ENCODE data around the gene ADCY9.
A peak's percentile ranks its signal among the peaks of the same experiment; 100 is the strongest.

Gene ADCY9

DNA sequence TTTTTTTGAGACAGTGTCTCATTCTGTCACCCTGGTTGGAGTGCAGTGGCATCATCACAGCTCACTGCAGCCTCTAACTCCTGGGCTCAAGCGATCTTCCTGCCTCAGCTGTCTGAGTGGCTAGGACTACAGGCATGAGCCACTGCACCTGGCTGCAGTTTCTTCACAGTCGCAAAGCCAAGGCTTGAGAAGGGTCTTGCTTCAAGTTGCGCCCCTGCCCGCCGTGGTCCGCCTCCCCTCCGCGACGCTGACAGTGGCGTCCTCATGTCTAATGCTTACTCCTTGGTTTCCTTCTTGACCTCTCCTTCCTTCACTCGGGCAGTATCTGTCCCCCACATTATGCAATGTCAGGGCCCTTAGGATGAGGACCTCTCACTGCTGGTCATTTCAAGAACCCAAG, 112.7 kb downstream of the ADCY9 start:
- DNase-seq (ENCODE audit: low spot score): no peak

DNA sequence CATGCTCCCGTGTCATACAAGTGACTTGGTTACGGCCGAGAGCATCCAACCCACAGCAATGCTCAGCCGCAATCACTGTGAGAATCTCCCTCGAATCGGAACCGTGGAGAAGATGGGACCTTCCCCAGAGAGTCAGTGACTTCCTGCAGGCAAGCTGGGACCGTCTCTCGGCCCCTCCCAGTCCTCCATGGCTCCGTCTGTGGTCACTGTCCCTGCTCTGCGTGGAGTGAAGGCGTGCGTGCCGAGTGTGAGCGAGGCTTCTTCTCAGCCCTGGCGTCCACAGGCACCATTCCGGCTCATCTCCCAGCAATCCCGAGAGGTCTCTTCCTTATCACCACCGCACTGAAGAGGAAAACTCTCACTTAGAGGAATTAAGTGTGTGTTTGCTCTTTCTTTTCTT, 113.1 kb downstream of the ADCY9 start:
- no peak for DNase-seq (ENCODE audit: low spot score)

DNA sequence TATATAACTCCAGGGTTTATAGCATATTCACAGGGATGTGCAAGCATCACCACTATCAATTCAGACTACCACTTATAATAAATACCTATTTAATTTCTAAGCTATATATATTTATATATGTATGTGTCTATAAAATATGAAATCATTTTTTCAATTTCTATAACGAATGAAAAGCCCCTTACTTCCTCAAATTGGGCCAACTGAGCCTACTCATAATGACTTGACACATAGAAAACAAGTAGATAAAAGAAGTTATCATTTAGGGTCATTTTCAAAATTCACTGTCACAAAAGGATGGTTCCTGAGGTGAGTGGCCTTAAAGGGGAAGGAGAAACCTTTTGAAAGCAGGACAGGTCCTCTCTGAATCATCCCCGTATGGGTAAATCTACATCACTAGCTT, 114.1 kb downstream of the ADCY9 start:
- no peak for DNase-seq (ENCODE audit: low spot score)

DNA sequence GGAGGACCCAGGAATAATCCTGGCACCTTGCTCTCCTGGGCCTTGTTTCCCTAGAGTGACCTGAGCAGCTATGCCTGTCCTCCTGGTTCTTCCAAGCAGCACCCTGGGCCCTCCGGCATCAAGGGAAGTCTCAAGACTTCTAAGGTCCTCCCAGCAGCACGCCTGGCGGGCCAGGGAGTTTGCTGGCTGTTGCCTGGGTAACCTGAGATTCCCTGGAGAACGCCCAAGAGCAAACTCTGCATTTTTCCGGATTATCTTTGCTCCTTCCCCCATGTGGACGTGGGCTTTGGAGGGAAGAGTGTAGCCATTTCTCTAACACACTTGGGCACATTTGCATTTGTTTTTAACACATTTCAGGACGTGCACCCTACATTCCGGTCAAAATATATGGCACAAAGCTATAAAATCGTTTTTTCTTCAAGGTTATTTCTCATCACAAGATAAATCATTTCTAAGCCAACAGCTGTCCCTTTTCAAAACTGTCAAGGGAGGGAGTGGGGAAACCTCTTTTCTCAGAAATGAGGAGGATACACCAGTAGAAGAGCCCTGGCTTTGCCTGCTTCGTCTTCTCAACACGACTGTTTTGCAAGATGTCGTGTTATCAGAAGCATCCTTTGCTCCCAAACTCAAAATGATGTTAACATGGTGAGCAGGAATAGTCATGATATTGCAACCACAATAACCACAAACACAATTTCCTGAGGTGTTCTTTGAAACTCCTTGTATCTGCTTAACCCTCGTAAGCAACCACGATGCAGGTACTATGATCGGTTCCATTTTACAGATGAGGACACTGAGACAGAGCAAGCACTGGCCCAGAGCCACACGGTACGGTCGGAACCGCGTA, 116.5 kb downstream of the ADCY9 start:
- peak; percentile 26 for DNase-seq (ENCODE audit: low spot score)

DNA sequence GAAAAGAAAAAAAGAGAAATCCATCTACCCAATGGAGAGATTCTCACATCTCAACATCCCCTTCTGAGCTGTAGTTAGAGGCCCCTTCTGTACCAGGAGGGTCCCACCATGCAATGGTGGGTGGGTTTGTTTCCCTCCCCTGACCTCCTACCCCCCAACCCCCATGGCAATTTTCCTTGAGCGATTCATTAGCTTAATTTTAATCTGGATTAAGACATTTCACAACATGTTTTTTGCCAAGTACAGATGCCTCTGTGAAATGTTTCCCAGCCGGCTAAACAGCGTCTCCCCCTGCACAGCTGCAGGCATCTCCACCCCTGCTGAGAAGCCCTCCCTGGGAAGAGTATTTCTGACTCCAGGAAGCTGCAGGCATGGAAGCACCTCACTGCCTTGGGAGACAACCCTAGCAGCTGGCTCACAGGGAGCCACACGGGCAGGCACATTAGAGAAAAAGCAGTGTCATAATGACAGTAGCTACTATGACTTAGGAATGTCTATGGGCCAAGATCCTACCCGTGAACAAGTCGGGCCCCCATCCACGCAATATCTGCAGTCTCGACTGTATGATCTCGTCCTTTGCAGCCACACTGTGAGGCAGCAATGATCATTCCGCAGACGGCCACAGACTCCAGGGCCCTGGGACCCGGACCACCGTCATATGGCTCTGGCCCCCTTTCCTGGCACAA, 117.3 kb downstream of the ADCY9 start:
- DNase-seq (ENCODE audit: low spot score): no peak

DNA sequence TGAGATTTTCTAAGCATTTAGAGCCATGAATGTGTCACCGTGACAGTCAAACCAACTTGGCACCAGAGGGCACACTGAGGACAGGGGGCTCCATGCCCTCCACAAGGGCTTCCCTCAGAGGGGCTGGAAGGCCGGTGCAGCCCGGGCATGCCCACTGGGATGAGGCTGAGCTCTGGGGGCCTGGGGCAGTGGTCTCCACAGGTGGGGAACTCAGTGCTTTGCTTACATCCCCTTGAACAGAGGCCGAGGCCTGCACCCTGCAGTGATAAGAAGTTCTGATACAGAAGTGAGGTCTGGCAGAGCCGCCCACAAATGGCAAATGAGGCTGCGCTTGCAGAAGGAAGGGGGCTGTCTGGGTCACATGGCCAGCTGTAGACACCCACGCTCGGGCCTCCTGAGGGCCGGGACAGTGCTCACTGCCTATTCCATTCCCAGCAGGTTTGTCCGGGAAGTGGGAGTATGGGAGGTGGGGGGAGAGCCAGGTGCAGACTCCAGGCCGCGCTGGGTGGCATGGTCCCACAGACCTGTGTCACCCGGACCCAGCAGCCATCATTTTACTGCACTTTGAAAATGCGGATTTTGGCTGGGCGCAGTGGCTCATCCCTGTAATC, 118.9 kb downstream of the ADCY9 start:
- DNase-seq (ENCODE audit: low spot score): no peak

DNA sequence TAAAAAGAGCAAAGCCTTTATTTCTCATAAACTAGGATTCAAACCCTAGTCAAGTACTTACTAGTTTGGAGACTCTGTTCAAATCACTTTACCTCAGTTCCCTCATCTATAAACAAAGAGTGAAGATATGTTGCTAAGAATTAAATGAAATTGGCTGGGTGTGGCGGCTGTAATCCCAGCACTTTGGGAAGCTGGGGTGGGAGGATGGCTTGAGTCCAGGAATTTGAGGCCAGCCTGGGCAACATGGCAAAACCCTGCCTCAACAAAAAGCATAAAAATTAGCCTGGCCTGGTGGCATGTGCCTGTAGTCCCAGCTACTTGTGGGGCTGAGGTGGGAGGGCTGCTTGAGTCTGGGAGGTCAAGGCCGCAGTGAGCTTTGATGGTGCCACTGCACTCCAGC, 121.2 kb downstream of the ADCY9 start:
- DNase-seq (ENCODE audit: low spot score): no peak

DNA sequence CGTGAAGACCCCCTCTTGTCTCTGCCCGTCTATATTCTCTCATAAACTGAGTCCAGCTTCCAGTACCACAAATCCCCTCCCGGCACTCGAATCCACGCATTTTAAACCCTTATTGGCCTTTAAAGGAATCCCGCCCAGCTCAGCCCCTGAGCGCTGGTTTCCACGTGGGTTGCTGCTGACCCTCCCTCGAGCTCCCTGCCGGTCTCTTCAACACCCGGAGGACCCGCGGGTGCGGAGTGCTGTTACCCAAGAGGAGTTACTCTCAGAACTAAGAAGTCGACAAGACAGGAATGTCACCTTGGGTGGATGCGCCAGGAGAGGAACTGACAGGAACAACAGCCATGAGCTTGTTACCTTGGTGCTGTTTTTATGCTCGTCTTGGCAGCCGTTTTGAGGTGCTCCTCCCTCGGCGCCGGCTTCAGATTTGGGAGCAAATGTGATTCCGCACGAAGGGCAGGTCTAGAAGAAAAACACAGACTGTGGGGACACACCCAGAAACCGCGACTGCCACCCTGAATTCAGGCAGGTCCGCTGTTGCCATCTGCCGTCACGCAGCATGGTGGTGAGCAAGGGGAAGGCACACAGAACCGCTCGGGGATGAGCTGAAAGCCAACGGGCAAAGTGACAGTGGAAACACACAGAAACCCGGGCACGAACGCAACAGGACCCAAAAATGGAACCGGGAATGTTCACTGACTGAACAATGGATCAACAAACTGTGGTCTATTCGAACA, 123.0 kb downstream of the ADCY9 start:
- no peak for DNase-seq (ENCODE audit: low spot score)

DNA sequence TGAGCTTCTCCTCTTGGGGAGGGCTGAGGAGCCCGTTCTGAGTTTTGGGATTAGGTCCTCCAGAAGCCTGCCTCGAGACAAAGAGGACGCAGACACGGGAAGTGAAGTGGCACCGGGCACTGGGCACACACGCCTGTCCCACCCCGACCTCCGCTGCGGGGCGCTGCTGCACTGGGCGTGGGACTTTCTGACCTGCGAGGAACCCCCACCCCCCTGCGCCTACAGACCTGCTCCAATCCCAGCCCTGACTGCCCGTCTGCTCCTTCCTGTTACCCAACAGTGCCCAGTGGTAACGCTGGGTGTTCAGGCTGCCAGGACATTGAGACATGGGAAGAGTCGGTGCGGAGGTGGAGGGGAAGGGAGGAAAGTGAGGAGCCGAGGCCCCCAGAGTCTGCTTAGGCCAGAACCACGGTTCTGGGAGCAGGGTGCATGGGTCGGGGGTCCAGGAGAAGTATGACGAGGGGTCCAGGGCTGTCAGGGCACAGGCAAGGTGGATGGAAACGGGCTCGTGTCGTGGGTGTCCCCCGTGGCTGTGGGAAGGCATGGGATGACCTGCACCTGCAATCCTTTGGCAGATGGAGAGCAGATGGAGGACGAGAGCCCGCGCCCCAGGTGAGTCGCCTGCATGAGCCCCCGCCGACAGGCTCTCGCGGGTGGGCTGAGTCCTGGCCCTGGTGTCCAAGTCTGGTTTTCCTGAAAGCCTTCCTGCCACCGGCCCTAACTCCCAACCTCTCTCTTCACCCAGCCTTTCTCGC, 123.8 kb downstream of the ADCY9 start:
- no peak for DNase-seq (ENCODE audit: low spot score)

DNA sequence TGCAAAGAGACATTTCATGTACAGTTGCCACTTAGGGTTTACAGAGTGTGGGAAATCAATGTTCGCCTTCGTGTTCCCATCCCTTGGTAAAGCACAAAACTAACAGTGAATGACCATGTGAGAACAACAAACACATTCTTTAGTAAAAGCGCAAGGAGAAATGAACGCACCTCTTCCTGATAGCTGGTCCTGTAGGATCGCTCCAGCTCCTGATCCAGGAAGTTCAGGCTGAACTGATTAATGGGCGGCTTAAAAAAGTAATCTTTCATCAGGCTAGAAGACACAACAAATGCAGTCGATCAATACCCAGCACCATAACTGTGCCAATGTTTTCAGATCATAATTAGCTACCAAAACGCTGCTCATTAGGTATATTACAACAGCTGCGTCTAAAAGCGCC, 127.4 kb downstream of the ADCY9 start:
- DNase-seq (ENCODE audit: low spot score): no peak

DNA sequence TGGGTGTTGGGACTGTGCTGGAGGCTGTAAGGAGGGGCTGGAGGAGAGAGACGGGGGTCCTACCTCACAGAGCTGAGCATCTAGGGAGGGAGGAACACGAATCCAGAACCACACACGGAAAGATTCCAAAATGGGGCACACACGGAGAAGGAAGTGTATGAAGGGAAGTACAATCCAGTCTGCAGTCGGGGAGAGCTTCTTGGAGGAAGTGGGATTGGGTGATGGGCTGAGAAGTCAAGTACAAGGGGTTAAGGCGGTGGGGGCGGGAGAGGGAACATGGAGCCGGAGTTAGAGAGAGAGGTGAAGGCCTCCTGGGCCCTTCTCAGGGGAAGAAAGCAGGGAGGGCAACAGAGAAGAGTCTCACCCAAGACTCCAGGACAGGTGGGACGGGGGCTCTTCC, 128.2 kb downstream of the ADCY9 start:
- DNase-seq (ENCODE audit: low spot score): no peak

DNA sequence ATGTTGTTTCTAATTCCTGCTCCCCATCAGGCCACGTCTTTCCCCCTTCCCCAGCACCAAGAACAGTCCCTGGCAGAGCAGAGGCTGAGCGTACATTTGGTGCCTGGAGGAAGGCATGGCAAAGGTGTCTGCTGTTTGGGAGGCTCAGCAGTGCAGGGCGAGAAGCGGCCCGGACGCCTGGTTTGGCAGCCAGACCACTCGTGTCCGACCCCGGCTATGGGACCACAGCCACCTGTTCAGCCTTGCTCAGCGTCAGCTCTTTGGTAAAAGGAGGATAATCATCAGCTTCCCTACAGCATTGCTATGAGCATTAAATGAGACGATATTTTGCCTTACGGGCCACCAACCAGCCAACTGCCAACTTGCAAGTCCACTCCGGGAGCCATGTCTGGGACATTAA, 129.0 kb downstream of the ADCY9 start:
- no peak for DNase-seq (ENCODE audit: low spot score)

DNA sequence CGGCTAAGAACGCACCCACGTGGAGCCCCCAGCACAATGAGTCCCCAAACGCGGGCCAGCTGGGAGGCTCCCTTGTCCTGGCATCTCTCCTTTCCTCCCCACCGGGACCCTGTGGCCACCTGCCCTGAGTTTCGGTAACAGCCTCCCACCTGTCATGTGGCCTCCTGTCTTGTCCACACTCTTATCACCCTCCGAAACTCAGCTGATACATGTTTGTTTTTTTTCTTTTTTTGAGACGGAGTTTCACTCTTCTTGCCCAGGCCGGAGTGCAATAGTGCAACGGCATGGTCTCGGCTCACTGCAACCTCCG, 130.1 kb downstream of the ADCY9 start:
- DNase-seq (ENCODE audit: low spot score): no peak

DNA sequence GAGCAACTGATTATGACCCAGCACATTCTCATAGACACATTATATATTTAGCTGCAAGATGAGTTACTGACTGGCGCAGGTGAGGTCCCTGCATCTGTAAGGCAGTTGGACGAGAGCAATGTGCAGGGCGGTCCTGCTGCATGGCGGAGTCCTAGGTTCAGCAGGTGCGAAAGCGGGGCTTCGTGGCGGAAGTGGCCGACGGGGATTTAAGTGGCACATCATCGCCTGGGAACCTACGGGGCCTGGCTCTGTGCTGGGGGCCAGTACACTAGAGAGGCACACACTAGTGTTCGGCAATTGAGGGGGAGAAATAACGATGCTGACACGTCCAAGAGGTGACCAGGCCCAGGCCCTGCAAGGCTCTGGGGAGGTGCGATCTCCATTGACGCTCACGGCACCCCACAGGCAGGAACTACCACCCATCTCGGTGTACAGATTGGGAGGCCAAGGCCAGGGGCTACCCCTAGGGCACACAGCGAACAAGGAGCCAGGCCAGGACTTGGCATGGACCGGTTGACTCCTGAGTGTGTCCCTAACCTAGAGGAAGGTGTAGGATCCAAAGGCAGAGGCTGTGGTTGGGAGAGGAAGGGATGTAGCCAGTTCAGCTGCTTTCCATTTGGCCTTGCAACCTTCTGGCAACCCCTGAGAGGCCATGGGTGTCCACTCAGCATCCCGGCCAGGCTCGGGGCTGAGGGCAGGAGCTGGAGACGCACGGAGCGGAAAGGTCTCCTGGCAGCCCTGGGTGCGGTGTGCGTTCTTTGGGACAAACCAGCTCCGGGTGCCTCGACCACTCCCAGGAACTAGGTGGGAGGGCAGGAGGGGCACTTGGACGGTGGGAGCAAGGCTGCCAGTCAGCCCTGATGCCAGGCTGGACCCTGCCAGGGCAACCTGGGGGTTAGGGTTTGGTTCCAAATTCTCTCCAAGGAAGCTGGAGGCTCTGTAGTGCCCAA, 131.9 kb downstream of the ADCY9 start:
- DNase-seq (ENCODE audit: low spot score): no peak

DNA sequence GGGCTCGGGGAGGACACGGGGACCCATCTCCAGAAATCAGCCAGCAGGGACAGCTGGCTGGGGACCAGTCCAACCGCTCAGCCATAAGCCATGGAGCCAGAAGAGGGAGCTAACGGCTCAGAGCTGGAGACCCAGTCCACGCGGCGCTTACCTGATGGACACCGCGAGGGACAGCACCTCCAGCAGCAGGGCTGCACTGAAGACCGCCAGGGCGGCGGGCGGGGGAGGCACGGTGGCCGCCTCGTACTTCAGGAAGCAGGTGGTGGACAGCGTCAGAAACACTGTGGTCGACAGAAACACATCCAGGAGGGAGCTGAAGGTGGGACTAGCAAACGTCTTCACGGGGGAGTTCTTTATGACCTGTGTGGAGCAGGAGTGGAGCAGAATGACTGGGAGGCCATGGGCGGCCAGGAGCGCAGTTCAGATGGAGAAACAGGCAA, 133.1 kb downstream of the ADCY9 start:
- DNase-seq (ENCODE audit: low spot score): peak; percentile 77

DNA sequence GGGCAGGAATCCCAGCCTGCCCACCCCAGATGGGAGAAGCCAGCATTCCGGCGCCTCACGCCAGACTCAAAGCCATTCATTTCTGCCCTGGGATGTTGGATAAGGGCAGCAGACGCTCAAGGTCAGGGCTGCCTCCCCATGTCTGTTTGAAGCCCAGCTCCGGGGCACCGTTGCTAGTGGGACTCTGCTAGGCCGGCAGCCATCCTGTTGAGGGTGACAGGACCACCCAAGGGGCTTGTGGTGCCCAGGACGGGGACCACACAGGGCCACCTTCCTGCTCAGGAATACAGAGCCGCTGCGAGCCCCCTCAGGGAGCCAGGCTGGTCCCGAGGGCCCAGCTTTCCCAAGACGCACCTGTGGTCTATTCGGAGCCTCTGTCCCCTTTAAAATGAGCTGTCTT, 134.0 kb downstream of the ADCY9 start:
- DNase-seq (ENCODE audit: low spot score): no peak

DNA sequence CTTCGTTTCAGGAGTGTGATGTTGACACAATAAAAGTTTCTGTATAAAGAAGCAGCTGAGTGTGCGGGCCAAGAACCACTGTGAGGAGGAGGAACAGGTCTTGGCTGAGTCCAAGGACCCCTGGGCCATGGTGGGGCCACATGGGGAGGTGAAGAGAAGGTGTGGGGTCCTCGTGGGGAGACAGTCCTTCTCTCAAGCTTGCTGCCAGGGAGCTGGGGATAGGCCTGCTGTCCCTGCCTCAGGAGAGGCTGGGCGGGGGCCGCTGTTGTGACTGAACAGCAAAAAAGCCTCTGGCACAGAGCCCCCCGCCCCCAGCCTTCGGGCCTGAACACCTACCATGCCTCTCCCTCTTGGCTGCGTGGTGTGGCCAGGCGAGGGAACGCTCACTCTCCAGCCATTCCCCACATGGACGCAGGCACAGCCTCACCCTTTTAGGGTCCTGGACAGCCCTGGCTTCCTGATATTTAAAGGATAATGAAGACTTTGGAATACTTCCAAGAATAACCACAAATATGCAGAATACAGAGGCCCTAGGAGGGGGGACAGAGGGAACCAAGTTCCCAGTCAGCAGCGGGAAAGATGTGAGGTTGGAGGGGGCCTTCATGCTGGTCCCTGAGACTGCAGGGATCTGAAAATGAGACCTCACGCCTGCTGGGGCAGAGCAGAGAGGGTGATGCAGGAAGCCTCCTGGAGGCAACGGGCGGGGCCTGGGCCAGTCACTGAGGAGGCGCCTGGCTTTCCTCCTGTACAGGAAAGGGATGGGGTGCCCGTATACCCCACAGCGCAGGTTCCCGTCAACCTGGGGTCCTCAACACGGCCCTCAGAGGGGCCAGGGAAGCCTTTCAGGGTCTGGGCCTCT, 135.8 kb downstream of the ADCY9 start:
- no peak for DNase-seq (ENCODE audit: low spot score)

DNA sequence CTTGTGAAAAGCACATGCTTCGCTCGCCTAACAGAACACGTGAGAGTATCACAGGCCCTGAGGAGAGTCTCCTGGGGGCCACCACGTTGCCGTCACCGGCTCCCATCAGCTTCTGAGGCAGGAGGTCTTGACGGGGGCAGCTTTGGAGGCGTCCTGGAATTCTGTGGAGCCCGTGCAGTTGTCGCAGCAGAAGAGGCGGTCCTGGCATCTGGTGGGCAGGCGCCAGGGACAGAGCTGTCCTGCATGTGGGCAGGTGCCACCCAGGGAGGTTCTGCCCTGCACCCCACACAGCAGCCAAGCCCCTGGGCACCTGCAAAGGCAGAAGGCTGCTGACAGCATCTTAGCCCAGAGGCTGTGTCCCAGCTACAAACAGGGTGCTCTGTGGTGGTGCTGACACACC, 136.7 kb downstream of the ADCY9 start:
- no peak for DNase-seq (ENCODE audit: low spot score)

DNA sequence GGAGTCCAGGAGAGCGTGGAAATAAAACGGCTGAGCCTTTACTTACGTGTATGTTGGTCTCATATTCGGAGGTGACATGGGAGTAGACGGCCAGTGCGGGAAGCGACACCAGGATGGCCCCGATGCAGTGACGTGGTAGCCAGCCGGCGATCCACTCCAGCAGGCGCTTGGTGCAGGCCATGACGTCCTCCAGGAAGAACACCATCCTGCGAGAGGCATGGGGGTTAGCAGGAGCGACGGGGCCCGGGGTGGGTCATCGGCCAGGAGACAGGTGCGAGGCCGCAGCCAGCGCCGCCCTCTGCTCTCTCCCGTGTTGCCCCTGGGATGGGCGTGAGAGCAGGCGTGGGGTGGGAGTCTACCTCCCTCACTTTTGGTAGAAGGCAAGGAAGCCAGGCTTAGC, 137.2 kb downstream of the ADCY9 start:
- no peak for DNase-seq (ENCODE audit: low spot score)

DNA sequence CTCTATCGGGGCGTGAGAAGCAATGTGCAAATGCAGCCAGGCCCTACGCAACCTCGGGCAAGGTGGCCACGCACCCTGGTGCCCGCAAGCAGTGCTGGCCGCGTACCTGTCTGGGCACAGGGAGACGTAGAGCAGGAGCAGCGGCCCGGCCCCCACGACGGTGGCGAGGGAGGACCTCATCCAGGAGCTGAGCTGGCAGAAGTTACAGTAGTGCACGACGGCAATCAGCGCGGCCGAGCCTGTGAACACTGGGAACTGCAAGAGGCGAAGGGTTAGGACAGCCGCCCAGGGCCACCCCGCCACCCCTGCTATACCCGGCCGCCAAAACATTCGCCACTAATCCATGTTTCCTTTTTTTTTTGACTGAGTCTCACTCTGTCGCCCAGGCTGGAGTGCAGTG, 138.9 kb downstream of the ADCY9 start:
- DNase-seq (ENCODE audit: low spot score): no peak

Data from Ammon's horn (tissue), 1 donor.